B cell (primary cell): ENCODE results near the gene PPP1R12B.

Source experiments
- CTCF ChIP-seq: fragments of 200-600 bp; IDR thresholded peaks from one replicate; pipeline ENCODE4 v1.8.0; 2022; ENCODE audit warnings: antibody characterized with exemption, mild to moderate bottlenecking
- EZH2 ChIP-seq: IDR thresholded peaks from 2 replicates; pipeline ENCODE4 v1.6.1; 2012; ENCODE audit warnings: borderline replicate concordance, low read depth, mild to moderate bottlenecking, moderate library complexity, low read length; ENCODE audit not compliant: insufficient read depth, poor library complexity, severe bottlenecking

GRCh38 chr1:202599669-202600431 is 251.4 kb downstream of the PPP1R12B start:
- TF ChIP-seq CTCF = peak; percentile 38
- TF ChIP-seq EZH2 = no peak
